ENCODE measurements around the gene CACNA2D3.
"Not testable (repeated sequence)": the region's sequence is repeated elsewhere in the genome, so short reads cannot be mapped to it uniquely, and the experiment has no call there.

The CACNA2D3 gene

GRCh38 chr3:54954521-54954920 is 832.2 kb downstream of the CACNA2D3 start:
- DNase-seq, result no peak

GRCh38 chr3:54955496-54955895 is 833.1 kb downstream of the CACNA2D3 start:
- no peak for DNase-seq

- no peak for DNase-seq
These were observed 833.6 kb downstream of the CACNA2D3 start for GRCh38 chr3:54955941-54956340.

GRCh38 chr3:54957711-54958110 is 835.4 kb downstream of the CACNA2D3 start:
- DNase-seq, result no peak

- no peak for DNase-seq
These were observed 837.7 kb downstream of the CACNA2D3 start for GRCh38 chr3:54960082-54960481.

GRCh38 chr3:54960701-54961100 is 838.3 kb downstream of the CACNA2D3 start:
- no peak for DNase-seq

GRCh38 chr3:54962200-54962599 is 839.8 kb downstream of the CACNA2D3 start:
- DNase-seq, result no peak

- DNase-seq, result no peak
These were observed 841.3 kb downstream of the CACNA2D3 start for GRCh38 chr3:54963641-54964040.

GRCh38 chr3:54964081-54964480 is 841.7 kb downstream of the CACNA2D3 start:
- DNase-seq, result no peak

- DNase-seq, result no peak
These were observed 843.4 kb downstream of the CACNA2D3 start for GRCh38 chr3:54965746-54966145.

GRCh38 chr3:54966979-54967378 is 844.6 kb downstream of the CACNA2D3 start:
- DNase-seq, result no peak

GRCh38 chr3:54967731-54968161 is 845.4 kb downstream of the CACNA2D3 start:
- no peak for DNase-seq

GRCh38 chr3:54968546-54969172 is 846.3 kb downstream of the CACNA2D3 start:
- DNase-seq, result no peak

GRCh38 chr3:54969652-54970051 is 847.3 kb downstream of the CACNA2D3 start:
- no peak for DNase-seq

- no peak for DNase-seq
These were observed 848.5 kb downstream of the CACNA2D3 start for GRCh38 chr3:54970895-54971294.

- no peak for DNase-seq
These were observed 855.1 kb downstream of the CACNA2D3 start for GRCh38 chr3:54977439-54977838.

- DNase-seq, result not testable (repeated sequence)
These were observed 855.6 kb downstream of the CACNA2D3 start for GRCh38 chr3:54977946-54978345.

- no peak for DNase-seq
These were observed 860.5 kb downstream of the CACNA2D3 start for GRCh38 chr3:54982807-54983206.

GRCh38 chr3:54983266-54984099 is 861.1 kb downstream of the CACNA2D3 start:
- DNase-seq, result no peak

GRCh38 chr3:54985856-54986255 is 863.5 kb downstream of the CACNA2D3 start:
- DNase-seq, result no peak

- DNase-seq, result no peak
These were observed 863.9 kb downstream of the CACNA2D3 start for GRCh38 chr3:54986294-54986693.

- no peak for DNase-seq
These were observed 865.4 kb downstream of the CACNA2D3 start for GRCh38 chr3:54987719-54988118.

GRCh38 chr3:54988302-54988837 is 866.0 kb downstream of the CACNA2D3 start:
- no peak for DNase-seq
